Effector memory CD4-positive, alpha-beta T cell (primary cell): ENCODE results near the gene HECW1.

Source experiments
- DNase-seq, 3 donors: peaks; one replicate each; pipeline ENCODE4 v3.0.0-alpha.2; 2020
- H3K27ac ChIP-seq: 2 replicates; pipeline ENCODE4 v1.7.0; 2013; ENCODE audit warnings: mild to moderate bottlenecking, low read length, moderate library complexity; ENCODE audit not compliant: insufficient read depth, poor library complexity, severe bottlenecking
- H3K27me3 ChIP-seq: replicated peaks from 2 replicates; pipeline ENCODE4 v1.7.0; 2013; ENCODE audit warnings: mild to moderate bottlenecking, low read length; ENCODE audit not compliant: insufficient read depth, control insufficient read depth, poor library complexity, severe bottlenecking
- H3K36me3 ChIP-seq: 2 replicates; pipeline ENCODE4 v1.7.0; 2013; ENCODE audit warnings: mild to moderate bottlenecking, low read length, moderate library complexity; ENCODE audit not compliant: control insufficient read depth, insufficient read depth
- H3K4me1 ChIP-seq: 2 replicates; pipeline ENCODE4 v1.7.0; 2013; ENCODE audit warnings: low read length, mild to moderate bottlenecking; ENCODE audit not compliant: control insufficient read depth, insufficient read depth, poor library complexity, severe bottlenecking
- H3K4me3 ChIP-seq: 2 replicates; pipeline ENCODE4 v1.7.0; 2013; ENCODE audit warnings: low read length, low read depth, mild to moderate bottlenecking; ENCODE audit not compliant: insufficient read depth, poor library complexity, severe bottlenecking
- H3K9me3 ChIP-seq: 2 replicates; pipeline ENCODE4 v1.7.0; 2013; ENCODE audit warnings: mild to moderate bottlenecking, low read length, moderate library complexity; ENCODE audit not compliant: control insufficient read depth

HECW1 gene

GRCh38 chr7:43443381-43443780 lies 330.9 kb downstream of the HECW1 start:
- H3K36me3 ChIP-seq: no peaks in the 10 kb centered on the region
- no peak for DNase-seq

GRCh38 chr7:43444711-43445578 lies 332.5 kb downstream of the HECW1 start:
- Histone ChIP-seq H3K27ac (no peak overlapping the region), H3K4me3 (no peak overlapping the region), H3K27me3 (no peaks in the 10 kb centered on the region), H3K36me3 (no peaks in the 10 kb centered on the region), H3K9me3 (no peaks in the 10 kb centered on the region), H3K4me1 (no peaks in the 10 kb centered on the region)
- DNase-seq: no peak

More at GRCh38 chr7:43443381-43443780, 330.9 kb downstream of the HECW1 start:
- H3K27me3 ChIP-seq: no peaks in the 10 kb centered on the region
- no peaks in the 10 kb centered on the region for H3K9me3 ChIP-seq
- no peaks in the 10 kb centered on the region for H3K4me1 ChIP-seq
- no peak overlapping the region for H3K4me3 ChIP-seq
- H3K27ac ChIP-seq: no peak overlapping the region

- Histone ChIP-seq H3K27me3 (no peaks in the 10 kb centered on the region), H3K4me1 (no peaks in the 10 kb centered on the region), H3K4me3 (no peak overlapping the region), H3K27ac (no peak overlapping the region), H3K9me3 (no peaks in the 10 kb centered on the region), H3K36me3 (no peaks in the 10 kb centered on the region)
- DNase-seq: no peak
These were observed 337.1 kb downstream of the HECW1 start for GRCh38 chr7:43449577-43449976.

- Histone ChIP-seq H3K9me3 (no peaks in the 10 kb centered on the region), H3K4me1 (no peaks in the 10 kb centered on the region), H3K4me3 (no peak overlapping the region), H3K36me3 (no peaks in the 10 kb centered on the region), H3K27me3 (no peaks in the 10 kb centered on the region), H3K27ac (no peak overlapping the region)
- DNase-seq: no peak
These were observed 338.4 kb downstream of the HECW1 start for GRCh38 chr7:43450894-43451293.

GRCh38 chr7:43454936-43455518 lies 342.6 kb downstream of the HECW1 start:
- Histone ChIP-seq H3K36me3 (no peaks in the 10 kb centered on the region), H3K9me3 (no peaks in the 10 kb centered on the region), H3K4me3 (no peak overlapping the region), H3K27ac (no peak overlapping the region), H3K27me3 (no peaks in the 10 kb centered on the region), H3K4me1 (no peaks in the 10 kb centered on the region)
- DNase-seq: no peak

- no peaks in the 10 kb centered on the region for H3K27me3 ChIP-seq
- DNase-seq: no peak
These were observed 343.8 kb downstream of the HECW1 start for GRCh38 chr7:43456200-43456599.

GRCh38 chr7:43458330-43459018 lies 346.0 kb downstream of the HECW1 start:
- Histone ChIP-seq H3K4me3 (no peak overlapping the region), H3K4me1 (no peaks in the 10 kb centered on the region), H3K9me3 (no peaks in the 10 kb centered on the region), H3K27ac (no peak overlapping the region), H3K36me3 (no peaks in the 10 kb centered on the region), H3K27me3 (peaks cover 2% of the 10 kb centered on the region)
- no peak for DNase-seq

More at GRCh38 chr7:43456200-43456599, 343.8 kb downstream of the HECW1 start:
- Histone ChIP-seq H3K4me3 (no peak overlapping the region), H3K36me3 (no peaks in the 10 kb centered on the region), H3K27ac (no peak overlapping the region), H3K4me1 (no peaks in the 10 kb centered on the region), H3K9me3 (no peaks in the 10 kb centered on the region)

- Histone ChIP-seq H3K4me3 (no peak overlapping the region), H3K9me3 (no peaks in the 10 kb centered on the region), H3K4me1 (no peaks in the 10 kb centered on the region), H3K36me3 (no peaks in the 10 kb centered on the region), H3K27me3 (peaks cover 2% of the 10 kb centered on the region), H3K27ac (no peak overlapping the region)
- DNase-seq: no peak
These were observed 346.5 kb downstream of the HECW1 start for GRCh38 chr7:43459019-43459337.

GRCh38 chr7:43460733-43461348 lies 348.4 kb downstream of the HECW1 start:
- Histone ChIP-seq H3K4me3 (no peak overlapping the region), H3K4me1 (no peaks in the 10 kb centered on the region), H3K36me3 (no peaks in the 10 kb centered on the region), H3K27ac (no peak overlapping the region), H3K27me3 (peaks cover 2% of the 10 kb centered on the region), H3K9me3 (no peaks in the 10 kb centered on the region)
- no peak for DNase-seq
